ENCODE results near the gene PDZRN3. TPM values are rescaled to one million over a fixed set of nuclear protein-coding genes. Genes with fewer than 3 reads are reported as not detected.

PDZRN3 gene
- total RNA-seq, 1 donor from 2014 or later = 1.3 TPM

- Mint-ChIP-seq H3K9me3 (ENCODE audit: unreplicated experiment) (no peaks in the 10 kb centered on the region), H3K4me3 (ENCODE audit: unreplicated experiment) (no peak overlapping the region), H3K4me1 (ENCODE audit: unreplicated experiment) (no peaks in the 10 kb centered on the region), H3K27ac (ENCODE audit: unreplicated experiment) (no peak overlapping the region), H3K27me3 (ENCODE audit: unreplicated experiment) (peaks cover under 1% of the 10 kb centered on the region), H3K36me3 (ENCODE audit: low read depth, unreplicated experiment) (no peaks in the 10 kb centered on the region)
- no peak for DNase-seq (ENCODE audit: low spot score)
- no peak for TF ChIP-seq CTCF (IDR thresholded peaks at IDR 0.05; ENCODE audit: unreplicated experiment)
Measured at GRCh38 chr3:73351423-73352071, 273.2 kb downstream of the PDZRN3 start.

GRCh38 chr3:73350996-73351395 lies 273.7 kb downstream of the PDZRN3 start:
- Mint-ChIP-seq H3K27me3 (ENCODE audit: unreplicated experiment) (peaks cover 3% of the 10 kb centered on the region), H3K4me3 (ENCODE audit: unreplicated experiment) (no peak overlapping the region), H3K27ac (ENCODE audit: unreplicated experiment) (no peak overlapping the region), H3K36me3 (ENCODE audit: low read depth, unreplicated experiment) (no peaks in the 10 kb centered on the region), H3K4me1 (ENCODE audit: unreplicated experiment) (no peaks in the 10 kb centered on the region), H3K9me3 (ENCODE audit: unreplicated experiment) (no peaks in the 10 kb centered on the region)
- no peak for TF ChIP-seq CTCF (IDR thresholded peaks at IDR 0.05; ENCODE audit: unreplicated experiment)
- no peak for DNase-seq (ENCODE audit: low spot score)

GRCh38 chr3:73349657-73350056 lies 275.1 kb downstream of the PDZRN3 start:
- no peak for TF ChIP-seq CTCF (IDR thresholded peaks at IDR 0.05; ENCODE audit: unreplicated experiment)
- Mint-ChIP-seq H3K27ac (ENCODE audit: unreplicated experiment) (no peak overlapping the region), H3K4me3 (ENCODE audit: unreplicated experiment) (no peak overlapping the region), H3K27me3 (ENCODE audit: unreplicated experiment) (peaks cover 3% of the 10 kb centered on the region), H3K9me3 (ENCODE audit: unreplicated experiment) (no peaks in the 10 kb centered on the region), H3K4me1 (ENCODE audit: unreplicated experiment) (peaks cover under 1% of the 10 kb centered on the region), H3K36me3 (ENCODE audit: low read depth, unreplicated experiment) (no peaks in the 10 kb centered on the region)
- DNase-seq (ENCODE audit: low spot score) = no peak

GRCh38 chr3:73342077-73342476 lies 282.7 kb downstream of the PDZRN3 start:
- H3K27me3 Mint-ChIP-seq (ENCODE audit: unreplicated experiment) = peaks cover 5% of the 10 kb centered on the region
- no peaks in the 10 kb centered on the region for H3K9me3 Mint-ChIP-seq (ENCODE audit: unreplicated experiment)
- DNase-seq (ENCODE audit: low spot score) = no peak
- no peaks in the 10 kb centered on the region for H3K36me3 Mint-ChIP-seq (ENCODE audit: low read depth, unreplicated experiment)
- no peak for TF ChIP-seq CTCF (IDR thresholded peaks at IDR 0.05; ENCODE audit: unreplicated experiment)
- no peak overlapping the region for H3K4me3 Mint-ChIP-seq (ENCODE audit: unreplicated experiment)
- no peak overlapping the region for H3K27ac Mint-ChIP-seq (ENCODE audit: unreplicated experiment)
- peaks cover 3% of the 10 kb centered on the region for H3K4me1 Mint-ChIP-seq (ENCODE audit: unreplicated experiment)

- Mint-ChIP-seq H3K27me3 (ENCODE audit: unreplicated experiment) (peaks cover 3% of the 10 kb centered on the region), H3K4me1 (ENCODE audit: unreplicated experiment) (peaks cover 3% of the 10 kb centered on the region)
- DNase-seq (ENCODE audit: low spot score) = no peak
Measured at GRCh38 chr3:73341272-73341935, 283.3 kb downstream of the PDZRN3 start.

More at GRCh38 chr3:73341272-73341935, 283.3 kb downstream of the PDZRN3 start:
- Mint-ChIP-seq H3K27ac (ENCODE audit: unreplicated experiment) (no peak overlapping the region), H3K4me3 (ENCODE audit: unreplicated experiment) (no peak overlapping the region), H3K36me3 (ENCODE audit: low read depth, unreplicated experiment) (no peaks in the 10 kb centered on the region), H3K9me3 (ENCODE audit: unreplicated experiment) (no peaks in the 10 kb centered on the region)
- TF ChIP-seq CTCF (IDR thresholded peaks at IDR 0.05; ENCODE audit: unreplicated experiment) = no peak
